ENCODE measurements around the gene OR2T10.
"Not testable (repeated sequence)": the region's sequence is repeated elsewhere in the genome, so short reads cannot be mapped to it uniquely, and the experiment has no call there.

GRCh38 chr1:248641583-248641982, 44.1 kb upstream of the OR2T10 start:
- TF ChIP-seq CTCF, POLR2A (IDR thresholded peaks at IDR 0.05): not testable (repeated sequence)

All from adrenal gland (tissue), 5 donors.